ENCODE results near the gene FOXN3. TPM values are rescaled to one million over a fixed set of nuclear protein-coding genes. Genes with fewer than 3 reads are reported as not detected.

The FOXN3 gene
- polyA plus RNA-seq, 1 of the 3 experiments (the other 2 are of a cell fraction): 9.8 TPM

- POLR2A ChIA-PET: no interaction called here
- H3K27ac ChIP-seq (ENCODE audit: low read depth in 2 of 2, low read length in 1 of 2): no peak overlapping the region
- H4K20me1 ChIP-seq (ENCODE audit: insufficient read depth): no peaks in the 10 kb centered on the region
- H3K4me2 ChIP-seq: no peak overlapping the region
- 73% methylated on average over 10 of the region's 10 CpGs for WGBS (ENCODE audit: low lambda C conversion rate)
- H3K9me3 ChIP-seq: no peaks in the 10 kb centered on the region
- TF ChIP-seq ELF1 (IDR thresholded peaks at IDR 0.05): no peak
- no peak for TF ChIP-seq FOXM1 (IDR thresholded peaks at IDR 0.05; ENCODE audit: low read depth)
- no peak for TF ChIP-seq CTCF (IDR thresholded peaks at IDR 0.05)
- no peak for TF ChIP-seq REST (IDR thresholded peaks at IDR 0.05; ENCODE audit: low read depth, low read length)
- no peak for TF ChIP-seq TCF12 (IDR thresholded peaks at IDR 0.05)
- CTCF ChIA-PET: no interaction called here
- no peaks in the 10 kb centered on the region for H3K79me2 ChIP-seq (ENCODE audit: insufficient read depth)
- H3K27me3 ChIP-seq (ENCODE audit: insufficient read depth): no peaks in the 10 kb centered on the region; the same call in 1 of the 2 replicates
- no peak for DNase-seq
- no peak overlapping the region for H3K4me3 ChIP-seq (ENCODE audit: low read depth in 2 of 2, low read length in 1 of 2)
- no peaks in the 10 kb centered on the region for H3F3A ChIP-seq (replicated peaks; ENCODE audit: insufficient read depth)
- H2AFZ ChIP-seq (ENCODE audit: low read depth): no peak overlapping the region
- H3K4me1 ChIP-seq (ENCODE audit: control insufficient read depth in 1 of 2, insufficient read depth in 2 of 2, low read depth in 1 of 2, low read length in 1 of 2): no peaks in the 10 kb centered on the region; a peak in 1 of 4 replicates
- H3K9ac ChIP-seq: no peak overlapping the region
- no peaks in the 10 kb centered on the region for H3K9me2 ChIP-seq
- no peaks in the 10 kb centered on the region for H3K36me3 ChIP-seq (replicated peaks in 1 of 2; ENCODE audit: control insufficient read depth in 1 of 2, insufficient read depth in 2 of 2, low read length in 1 of 2)
Observed at GRCh38 chr14:89123215-89123614, 293.8 kb downstream of the FOXN3 start.

- ChIA-PET POLR2A (no interaction called here), CTCF (interaction anchor here (1.1 kb wide), 1 partner anchor 81 kb away, joined by 3 read pairs; no protein-coding TSS in a partner anchor)
- Histone ChIP-seq H3K9me3 (no peaks in the 10 kb centered on the region), H3K36me3 (replicated peaks in 1 of 2; ENCODE audit: control insufficient read depth in 1 of 2, insufficient read depth in 2 of 2, low read length in 1 of 2) (no peaks in the 10 kb centered on the region), H4K20me1 (ENCODE audit: insufficient read depth) (no peaks in the 10 kb centered on the region), H3K27me3 (ENCODE audit: insufficient read depth) (no peaks in the 10 kb centered on the region; the same call in 1 of the 2 replicates), H3K9me2 (no peaks in the 10 kb centered on the region), H3K4me2 (no peak overlapping the region), H3K4me3 (ENCODE audit: low read depth in 2 of 2, low read length in 1 of 2) (no peak overlapping the region), H3K9ac (no peak overlapping the region), H3F3A (replicated peaks; ENCODE audit: insufficient read depth) (no peaks in the 10 kb centered on the region), H3K79me2 (ENCODE audit: insufficient read depth) (no peaks in the 10 kb centered on the region), H3K27ac (ENCODE audit: low read depth in 2 of 2, low read length in 1 of 2) (no peak overlapping the region), H3K4me1 (ENCODE audit: control insufficient read depth in 1 of 2, insufficient read depth in 2 of 2, low read depth in 1 of 2, low read length in 1 of 2) (no peaks in the 10 kb centered on the region; a peak in 1 of 4 replicates), H2AFZ (ENCODE audit: low read depth) (no peak overlapping the region)
- TF ChIP-seq MEF2A (IDR thresholded peaks at IDR 0.05; ENCODE audit: borderline replicate concordance, low read depth) (no peak), RFX5 (IDR thresholded peaks at IDR 0.05; ENCODE audit: low read length) (no peak), USF2 (IDR thresholded peaks at IDR 0.05; ENCODE audit: borderline replicate concordance, low read depth, low read length) (no peak), RXRA (IDR thresholded peaks at IDR 0.05; ENCODE audit: borderline replicate concordance, low read depth) (no peak), FOSL2 (IDR thresholded peaks at IDR 0.05; ENCODE audit: borderline replicate concordance, low read depth) (no peak), JUND (IDR thresholded peaks at IDR 0.05) (no peak), GABPA (IDR thresholded peaks at IDR 0.05; ENCODE audit: low read depth) (no peak), SMC3 (IDR thresholded peaks at IDR 0.05; ENCODE audit: low read depth, low read length) (no peak), GATA2 (CRISPR knock-in tag; IDR thresholded peaks at IDR 0.05) (no peak), YY1 (IDR thresholded peaks at IDR 0.05; ENCODE audit: low read depth) (no peak), IRF3 (IDR thresholded peaks at IDR 0.05; ENCODE audit: low read depth, low read length) (no peak), FOXJ3 (CRISPR knock-in tag; IDR thresholded peaks at IDR 0.05) (no peak), SIN3A (IDR thresholded peaks at IDR 0.05; ENCODE audit: borderline replicate concordance, low read depth, low read length) (no peak), TAF1 (IDR thresholded peaks at IDR 0.05; ENCODE audit: borderline replicate concordance, low read depth, low read length) (no peak), POLR2AphosphoS5 (IDR thresholded peaks at IDR 0.05; ENCODE audit: low read depth, low read length) (no peak), TCF12 (IDR thresholded peaks at IDR 0.05) (no peak), EZH2phosphoT487 (IDR thresholded peaks at IDR 0.05; ENCODE audit: borderline replicate concordance, low read depth) (no peak)
- no peak for DNase-seq
- WGBS (ENCODE audit: low lambda C conversion rate): 12% methylated on average over 3 of the region's 4 CpGs
Observed at GRCh38 chr14:89121968-89122620, 294.9 kb downstream of the FOXN3 start.

Measured in SK-N-SH (cell line).